Measurements from ENCODE around the gene MRPL9.

MRPL9 gene

GRCh38 chr1:151729157-151729965 is 33.9 kb downstream of the MRPL9 start:
- DNase-seq, result no peak

- no peak for DNase-seq
These were observed 34.9 kb downstream of the MRPL9 start for GRCh38 chr1:151728151-151729054.

DNA sequence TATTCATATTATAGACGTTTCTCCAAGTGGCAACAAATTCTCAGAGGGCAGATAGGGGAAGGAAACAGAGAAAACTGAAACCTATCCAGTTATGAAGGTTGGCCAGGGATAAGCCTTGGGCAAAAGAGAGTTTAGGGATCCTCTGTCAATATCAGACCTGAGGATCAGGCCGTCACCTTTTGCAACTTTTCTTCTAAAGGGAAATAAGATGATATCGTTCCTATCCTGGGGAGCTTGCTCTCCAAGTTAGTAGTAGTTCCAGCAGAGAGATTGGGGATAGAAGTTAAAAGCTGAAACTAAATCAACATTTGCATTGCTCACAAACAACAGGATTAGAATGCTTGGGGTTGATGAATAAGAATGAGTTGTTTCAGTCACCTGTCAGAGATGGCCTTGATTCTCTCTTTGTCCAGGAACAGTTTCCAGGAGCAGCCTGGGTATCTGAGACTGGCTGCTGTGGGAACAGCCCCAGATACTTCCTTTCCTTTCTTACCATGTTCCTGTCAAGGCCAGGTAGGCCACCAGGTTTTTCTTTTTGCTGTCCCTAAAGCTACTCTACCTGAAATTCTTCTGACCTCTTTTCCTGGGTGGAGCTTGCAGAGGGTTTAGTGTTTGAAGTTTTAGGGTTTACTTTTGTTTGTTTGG is 39.4 kb downstream of the MRPL9 start:
- no peak for DNase-seq

DNA sequence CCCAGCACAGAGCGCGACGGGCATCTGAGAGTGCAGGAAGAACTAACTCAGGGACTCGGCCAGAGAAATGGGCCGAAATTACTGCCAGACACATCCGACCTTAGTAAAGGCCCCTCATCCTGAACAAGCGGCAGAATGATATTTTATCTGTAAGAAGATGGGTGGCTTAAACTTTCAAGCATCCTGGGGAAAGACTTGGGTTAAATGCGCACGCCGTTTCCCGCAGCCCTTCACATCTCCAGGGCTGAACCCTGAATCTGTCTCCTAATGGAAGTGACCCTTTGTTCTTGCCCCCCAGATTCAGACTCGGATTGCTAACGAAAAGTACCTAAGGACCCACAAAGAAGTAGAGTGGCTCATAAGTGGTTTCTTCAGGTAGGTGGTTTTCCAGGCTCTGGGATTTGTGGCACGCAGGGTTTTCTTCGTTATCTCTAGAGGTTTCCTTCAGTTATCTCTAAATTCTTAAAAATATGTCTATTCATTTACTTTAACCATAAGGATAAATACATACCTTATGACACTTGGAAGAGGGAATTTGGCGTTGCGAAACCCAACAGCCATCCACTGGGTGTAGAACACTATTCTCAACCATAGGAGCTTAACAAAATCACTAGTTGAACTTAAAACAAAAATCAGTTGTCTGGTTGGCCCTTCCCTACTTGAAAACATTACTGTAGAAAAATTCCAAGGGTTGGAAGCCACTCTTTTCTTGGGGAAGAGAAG is 41.3 kb downstream of the MRPL9 start:
- no peak for DNase-seq

GRCh38 chr1:151720974-151721787 is 42.1 kb downstream of the MRPL9 start, which contains the start of gene RIIAD1:
Gene RIIAD1, plus strand, starts transcription at chr1:151721522. Its CDS starts 15 bp downstream, at chr1:151721537.
- peak; percentile 65 for DNase-seq

GRCh38 chr1:151720554-151720953 is 42.7 kb downstream of the MRPL9 start:
- DNase-seq, result no peak

DNA sequence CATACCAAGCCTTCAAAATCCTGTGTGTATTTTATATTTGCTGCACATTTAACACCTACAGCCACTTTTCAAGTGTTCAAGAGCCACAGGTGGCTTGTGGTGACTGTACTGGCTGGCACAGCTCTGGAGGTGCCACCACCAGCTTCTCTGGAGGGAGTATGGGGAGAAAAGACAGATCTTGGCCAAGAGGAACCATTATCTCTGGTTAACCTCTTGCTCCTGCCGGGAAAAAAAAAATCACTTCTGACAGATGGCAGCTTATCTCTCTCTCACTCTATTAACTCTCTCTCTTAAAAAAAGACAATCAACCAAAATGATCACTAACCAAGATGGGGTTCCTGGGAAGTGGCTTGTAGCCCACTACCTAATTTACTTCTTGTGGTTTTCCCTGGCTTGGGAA is 43.2 kb downstream of the MRPL9 start:
- no peak for DNase-seq

- no peak for DNase-seq
These were observed 44.6 kb downstream of the MRPL9 start for GRCh38 chr1:151718666-151719065.

GRCh38 chr1:151718011-151718431 is 45.3 kb downstream of the MRPL9 start:
- no peak for DNase-seq

DNA sequence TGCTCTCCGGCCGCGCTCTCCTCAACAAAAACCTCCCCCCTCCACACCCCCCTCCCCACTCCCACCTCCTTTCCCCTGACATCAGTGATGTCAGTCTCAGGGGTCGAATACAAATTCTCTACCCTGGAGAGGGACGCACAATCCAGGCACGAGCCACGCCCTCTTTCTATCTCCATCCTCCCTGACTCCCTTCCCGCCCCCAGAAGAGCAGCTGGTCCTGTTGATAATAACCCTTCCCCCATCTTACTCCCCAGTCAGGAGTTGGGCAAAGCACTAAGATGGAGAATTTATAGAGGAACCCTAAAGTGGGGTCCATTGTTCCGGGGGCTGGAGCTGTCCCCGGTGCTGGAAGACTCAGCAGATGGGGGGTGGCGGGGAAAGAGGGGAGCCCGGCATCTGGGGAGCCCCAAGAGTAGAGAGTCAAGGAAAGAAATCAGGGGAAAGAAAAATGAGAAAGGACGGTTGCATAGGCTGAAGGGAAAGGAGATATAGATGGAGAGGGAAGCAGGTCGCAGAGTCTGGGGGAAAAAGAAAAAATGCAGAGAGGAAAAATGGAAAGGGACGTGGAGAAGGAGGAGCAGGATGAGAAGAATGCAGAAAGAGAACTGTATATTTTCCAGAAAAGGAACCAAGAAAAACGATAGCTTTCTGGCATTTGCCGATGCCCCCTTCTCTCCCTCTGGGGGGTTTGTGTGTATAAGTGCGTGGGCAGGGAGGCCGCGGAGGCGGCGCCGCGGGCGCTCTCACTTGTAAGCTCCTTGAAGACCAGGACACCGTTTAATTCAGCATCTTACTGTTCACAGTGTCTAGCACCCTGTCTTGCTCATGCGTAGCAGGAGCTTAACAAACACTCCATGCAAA is 46.3 kb downstream of the MRPL9 start, which contains the start of gene CELF3:
TSS of gene CELF3 (minus strand) at position 33 of the 861 bp plus-strand sequence. CDS start 783 bp downstream, outside the sequence.
- DNase-seq, result no peak

- no peak for DNase-seq
These were observed 46.9 kb downstream of the MRPL9 start for GRCh38 chr1:151716405-151716762.

DNA sequence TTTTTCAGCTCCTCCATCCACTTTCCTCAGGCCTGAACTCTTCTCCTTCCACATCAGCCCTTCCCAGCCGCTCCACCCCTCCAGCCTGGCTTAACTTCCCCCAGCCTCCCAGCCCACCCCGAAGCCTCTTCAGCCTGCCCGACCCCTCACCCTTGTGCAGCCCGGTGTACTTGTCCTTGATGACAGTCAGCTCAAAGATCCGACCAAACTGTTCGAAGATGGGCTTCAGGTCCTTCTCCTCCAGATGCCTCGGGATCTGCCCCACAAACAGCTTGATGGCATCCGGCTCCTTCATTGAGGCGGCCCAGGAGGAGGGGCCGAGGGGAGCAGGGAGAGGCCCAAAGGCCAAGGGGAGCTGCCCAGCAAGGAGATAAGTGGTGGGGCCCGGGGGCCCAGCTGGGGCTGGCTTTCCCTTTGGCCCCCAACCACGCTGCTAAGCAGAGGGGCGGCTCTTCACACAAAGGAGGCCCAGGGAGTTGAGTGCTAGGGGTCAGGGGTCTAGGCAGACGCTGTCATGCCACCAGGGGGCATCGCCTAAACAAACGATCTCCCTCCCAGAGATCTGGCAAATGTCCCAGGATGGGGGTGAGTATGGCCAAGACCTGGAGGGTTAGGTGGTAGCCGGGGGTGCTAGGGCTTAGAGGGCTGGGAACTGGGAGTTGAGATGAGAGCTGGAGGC is 47.4 kb downstream of the MRPL9 start:
- DNase-seq, result no peak

DNA sequence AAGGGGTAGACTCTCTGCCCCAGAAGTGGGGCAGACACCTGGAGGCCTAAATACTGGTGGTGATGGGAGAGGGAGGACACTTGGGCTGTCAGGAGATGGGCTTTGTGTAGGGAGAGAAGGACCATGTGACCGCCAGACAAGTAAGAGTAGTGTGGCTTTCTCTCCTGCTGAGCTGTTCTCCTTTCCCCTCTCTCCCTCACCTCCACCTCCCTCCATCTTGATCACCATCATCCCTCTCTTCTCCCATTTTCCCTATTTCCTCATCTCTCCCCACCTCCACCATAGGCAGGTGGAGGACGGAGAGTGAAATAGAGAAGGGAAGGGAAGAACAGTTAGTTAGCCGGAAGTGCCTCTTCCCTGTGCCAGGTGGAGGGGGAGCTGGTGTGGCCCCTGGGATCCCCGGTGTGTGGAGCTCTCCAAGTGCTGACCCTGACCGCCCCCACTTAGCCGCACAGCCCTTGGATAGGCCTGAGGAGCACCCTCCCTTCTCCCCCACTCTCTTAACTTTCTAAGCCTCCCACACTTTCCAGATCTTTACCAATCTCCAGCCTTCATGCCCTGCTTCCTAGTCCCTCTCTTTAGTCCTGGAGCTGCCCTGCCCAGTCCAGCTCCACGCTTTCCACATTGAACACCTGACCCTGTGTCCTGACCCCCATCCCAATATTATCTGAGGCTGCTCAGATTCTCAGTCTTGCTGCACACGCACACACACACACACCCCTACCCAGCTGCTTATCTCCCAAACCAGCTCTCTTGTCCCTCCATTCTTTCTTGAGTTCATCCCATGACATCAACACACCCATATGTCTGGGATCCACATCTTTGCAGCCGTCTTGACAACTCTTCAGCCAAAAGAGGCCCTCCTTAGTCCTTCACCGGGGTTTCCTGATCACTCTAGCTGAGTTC is 48.2 kb downstream of the MRPL9 start:
- DNase-seq, result no peak

DNA sequence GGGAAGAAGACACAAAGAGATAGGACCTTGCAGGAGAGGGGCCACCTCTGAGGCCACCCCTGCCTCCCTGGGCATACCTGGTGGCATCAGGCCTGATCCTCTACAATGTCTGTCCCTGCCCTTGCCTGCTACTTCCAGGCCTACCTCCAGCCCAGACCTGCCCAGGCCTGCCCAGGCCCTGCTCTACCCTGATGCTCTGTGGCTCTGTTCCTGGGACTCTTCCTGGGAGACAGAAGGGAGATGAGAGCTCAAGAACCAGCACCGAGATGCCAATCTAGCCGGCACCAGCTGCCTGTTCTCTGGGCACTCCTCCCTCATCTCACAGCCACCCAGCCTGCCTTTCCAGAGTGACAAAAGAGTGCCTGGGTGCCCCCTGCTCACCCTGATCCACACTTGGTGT is 49.4 kb downstream of the MRPL9 start:
- DNase-seq, result no peak

GRCh38 chr1:151713044-151713443 is 50.3 kb downstream of the MRPL9 start:
- DNase-seq, result no peak

DNA sequence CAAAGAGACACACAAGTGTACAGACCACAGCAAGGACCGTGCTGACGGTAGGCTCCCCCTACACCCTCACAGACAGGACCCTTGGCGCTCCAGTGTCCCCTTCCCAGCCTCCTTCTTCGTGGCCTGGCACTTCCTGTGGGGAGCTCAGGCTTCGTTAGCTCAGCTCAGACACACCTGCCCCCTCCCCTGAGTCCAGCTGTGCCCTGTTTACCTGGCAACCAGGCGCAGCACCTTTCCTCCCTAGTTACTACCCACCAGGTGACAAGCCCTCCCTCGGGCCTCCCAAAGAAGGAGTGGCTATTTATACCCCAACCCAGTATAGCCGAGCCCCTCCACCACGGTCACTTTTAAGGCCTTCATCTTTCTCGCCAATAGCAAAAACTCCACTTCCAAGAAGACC is 51.3 kb downstream of the MRPL9 start:
- DNase-seq, result no peak

DNA sequence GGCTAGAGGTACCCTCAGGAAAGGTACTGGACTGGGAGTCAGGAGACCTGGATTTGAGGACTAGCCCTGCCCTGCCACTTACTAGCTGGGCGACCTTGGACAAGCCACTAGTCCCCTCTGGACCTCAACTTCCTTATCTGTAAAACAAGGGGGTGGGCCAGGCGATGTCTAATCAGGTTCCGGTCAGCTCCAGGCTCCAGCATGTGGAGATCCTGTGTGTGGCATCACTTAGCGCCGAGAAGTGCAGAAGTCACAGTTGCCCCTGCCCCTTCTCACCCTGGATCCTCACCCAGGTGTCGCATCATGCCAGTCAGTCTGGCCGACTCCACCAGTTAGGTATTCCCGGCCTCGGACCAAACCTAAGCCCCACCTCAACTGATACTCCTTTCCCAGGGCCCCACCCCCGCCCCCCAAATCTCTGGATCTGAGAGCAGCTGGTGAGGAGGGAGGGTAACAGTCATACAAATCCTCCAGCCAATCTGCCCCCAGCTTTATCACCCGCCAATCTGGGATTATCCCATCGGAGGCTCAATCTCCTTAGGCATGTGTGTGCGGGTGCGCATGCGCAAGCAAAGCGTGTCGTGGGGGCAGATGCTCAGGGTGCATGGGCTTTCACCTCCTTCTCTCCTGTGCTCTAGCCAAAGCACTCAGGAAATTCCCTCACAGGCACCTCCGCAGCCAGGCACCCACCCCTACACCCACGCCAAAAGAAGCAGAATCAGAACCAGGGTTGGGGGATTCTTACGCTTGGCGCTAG is 52.1 kb downstream of the MRPL9 start:
- no peak for DNase-seq

GRCh38 chr1:151710187-151710840 is 53.0 kb downstream of the MRPL9 start:
- no peak for DNase-seq

Data from left hindlimb (tissue), 1 donor.